Spleen (tissue), 11 donors: ENCODE measurements around the gene C9orf85. TPM values are rescaled to one million over a fixed set of nuclear protein-coding genes. Genes with fewer than 3 reads are reported as not detected.
A peak's percentile ranks its signal among the peaks of the same experiment; 100 is the strongest.

Experiments used
- DNase-seq: peaks from one replicate; pipeline ENCODE4 v3.0.0-alpha.2; 2020
- H3K27ac ChIP-seq, 8 donors: fragments of 200-600 bp; sonication (generic) in 7 of 8; 1 replicate in 4 of 8; 2 replicates in 4 of 8; pipeline versions ENCODE4 v1.5.0 to v1.8.0; 2016 to 2021; ENCODE audit warnings: inconsistent platforms in 4 of 8, mild to moderate bottlenecking in 4 of 8, moderate library complexity in 1 of 8
- H3K27me3 ChIP-seq, 7 donors: fragments of 200-600 bp; sonication (generic) in 6 of 7; replicated peaks in 1 of 7; 1 replicate in 4 of 7; 2 replicates in 3 of 7; pipeline versions ENCODE4 v1.5.0 to v1.8.0; 2016 to 2021; ENCODE audit warnings: inconsistent platforms in 3 of 7, mild to moderate bottlenecking in 1 of 7
- H3K36me3 ChIP-seq, 6 donors: fragments of 200-600 bp; sonication (generic) in 5 of 6; 1 replicate in 4 of 6; 2 replicates in 2 of 6; pipeline versions ENCODE4 v1.5.0 to v1.8.0; 2016 to 2021; ENCODE audit warnings: inconsistent platforms in 2 of 6
- H3K4me1 ChIP-seq, 6 donors: fragments of 200-600 bp; sonication (generic) in 5 of 6; 1 replicate in 3 of 6; 2 replicates in 3 of 6; pipeline versions ENCODE4 v1.5.0 to v1.8.0; 2016 to 2021; ENCODE audit warnings: inconsistent platforms in 3 of 6
- H3K4me3 ChIP-seq, 8 donors: fragments of 200-600 bp; sonication (generic) in 7 of 8; 1 replicate in 4 of 8; 2 replicates in 4 of 8; pipeline versions ENCODE4 v1.5.0 to v1.8.0; 2016 to 2021; ENCODE audit warnings: inconsistent platforms in 4 of 8, mild to moderate bottlenecking in 4 of 8, moderate library complexity in 2 of 8
- H3K9me3 ChIP-seq, 8 donors: fragments of 200-600 bp; sonication (generic) in 7 of 8; 1 replicate in 4 of 8; 2 replicates in 4 of 8; pipeline versions ENCODE4 v1.5.0 to v1.8.0; 2016 to 2021; ENCODE audit warnings: inconsistent platforms in 4 of 8
- CTCF ChIP-seq, 11 experiments: fragments of 200-600 bp in 7 of 11; fragments of 450-650 bp in 4 of 11; sonication (generic) in 4 of 11; IDR thresholded peaks in 8 of 11; conservative IDR thresholded peaks in 3 of 11; 1 replicate in 7 of 11; 2 replicates in 4 of 11; pipeline versions ENCODE4 v1.4.0 to v1.8.0; 2016 to 2021; ENCODE audit warnings: antibody characterized with exemption in 11 of 11, inconsistent platforms in 4 of 11, mild to moderate bottlenecking in 1 of 11
- POLR2A ChIP-seq, 3 donors: fragments of 450-650 bp; IDR thresholded peaks; one replicate each; pipeline ENCODE4 v1.5.1; 2017; ENCODE audit warnings: antibody characterized with exemption in 3 of 3, mild to moderate bottlenecking in 1 of 3
- POLR2AphosphoS5 ChIP-seq, 3 donors: sonication (generic); formaldehyde crosslinking; IDR thresholded peaks; one replicate each; pipeline ENCODE4 v1.5.1; 2017; ENCODE audit warnings: antibody characterized with exemption in 3 of 3
- WGBS, 5 donors: extraction: QIAGEN DNeasy Blood & Tissue Kit in 3 of 5; methylation state at CpG; one replicate each; pipeline versions ENCODE4 v1.1.5 to v1.1.7; 2013 to 2018; 5-methylcytosine and 5-hydroxymethylcytosine counted together
- intact Hi-C: fragments of 100-400 bp; cut with DNase I; formaldehyde crosslinking; loops from one replicate; pipeline ENCODE4 v1.15.0; 2023; ENCODE audit warnings: low total_unique reads
- polyA plus RNA-seq, 3 donors: library from polyadenylated mRNA; stranded (reverse); fragments of 200-250 nt; gene quantifications; one replicate each; pipeline ENCODE4 v1.2.1, GENCODE V29; 2013
- total RNA-seq, 7 donors: library from RNA; depleted of rRNA in 3 of 7; stranded (reverse); fragments of >200 nt in 3 of 7; fragmentation: NEBNext Ultra II Directional in 4 of 7; extraction: Animal tissue kit (Norgen Biotek cat#: 25700) in 4 of 7; gene quantifications; one replicate each; pipeline versions ENCODE4 v1.1.0 to v1.2.1, GENCODE V29; 2016 to 2021
- donor health status: healthy with polysubstance abuse.
- donor health status: DM: no; HTN: no; CAD: no; lungs with moderate emphysema.
- donor health status: DM: no; HTN: no; CAD: no.
- donor health status: Bipolar disorder and iron deficiency.
- donor health status: healthy.
- donor health status: DM: no; HTN: no; CAD: no.
- donor health status: DM: yes; HTN: yes; CAD: no.

Gene C9orf85
- total and polyA plus RNA-seq, 10 donors = 7.1 to 17.8 (median 9.3) TPM

GRCh38 chr9:71885467-71885866, 26.0 kb upstream of the C9orf85 start:
- intact Hi-C loops = no loop called here
- Histone ChIP-seq H3K27ac (peak overlapping the region in 5 of 8 donors; percentile 1 to 43 (median 23)), H3K36me3 (peaks cover 0 to 21% (median 0%) of the 10 kb centered on the region in 6 donors), H3K27me3 (no peaks in the 10 kb centered on the region), H3K9me3 (peaks cover 6 to 46% (median 42%) of the 10 kb centered on the region in 8 donors), H3K4me1 (peaks cover 0 to 45% (median 16%) of the 10 kb centered on the region in 6 donors), H3K4me3 (no peak overlapping the region)
- TF ChIP-seq POLR2A (IDR thresholded peaks at IDR 0.05) = no peak
- TF ChIP-seq CTCF (IDR thresholded peaks at IDR 0.05 in 8 of 11, conservative IDR thresholded peaks at IDR 0.05 in 3 of 11) = no peak
- TF ChIP-seq POLR2AphosphoS5 (IDR thresholded peaks at IDR 0.05) = no peak
- DNase-seq = no peak
- 0 to 4% (median 2%) methylated on average over 2 of the region's 2 CpGs for WGBS, 5 donors

GRCh38 chr9:71886015-71886414, 25.4 kb upstream of the C9orf85 start:
- H3K4me1 ChIP-seq = peaks cover 0 to 45% (median 17%) of the 10 kb centered on the region in 6 donors
- H3K27ac ChIP-seq = peak overlapping the region in 5 of 8 donors; percentile 1 to 43 (median 23)
- H3K36me3 ChIP-seq = peaks cover 0 to 21% (median 0%) of the 10 kb centered on the region in 6 donors
- H3K9me3 ChIP-seq = peaks cover 5 to 40% (median 36%) of the 10 kb centered on the region in 8 donors
- WGBS, 5 donors = 67 to 96% (median 89%) methylated on average over 1 of the region's 1 CpG
- DNase-seq = no peak
- H3K4me3 ChIP-seq = no peak overlapping the region
- intact Hi-C loops = no loop called here
- TF ChIP-seq POLR2AphosphoS5 (IDR thresholded peaks at IDR 0.05) (no peak), POLR2A (IDR thresholded peaks at IDR 0.05) (no peak), CTCF (IDR thresholded peaks at IDR 0.05 in 8 of 11, conservative IDR thresholded peaks at IDR 0.05 in 3 of 11) (no peak)
- no peaks in the 10 kb centered on the region for H3K27me3 ChIP-seq

GRCh38 chr9:71886541-71886940, 24.9 kb upstream of the C9orf85 start:
- no peak for DNase-seq
- H3K27me3 ChIP-seq = no peaks in the 10 kb centered on the region
- peaks cover 2 to 35% (median 31%) of the 10 kb centered on the region in 8 donors for H3K9me3 ChIP-seq
- H3K27ac ChIP-seq = no peak overlapping the region
- TF ChIP-seq POLR2AphosphoS5 (IDR thresholded peaks at IDR 0.05) (no peak), CTCF (IDR thresholded peaks at IDR 0.05 in 8 of 11, conservative IDR thresholded peaks at IDR 0.05 in 3 of 11) (no peak), POLR2A (IDR thresholded peaks at IDR 0.05) (no peak)
- H3K4me3 ChIP-seq = no peak overlapping the region
- H3K4me1 ChIP-seq = peaks cover 0 to 50% (median 17%) of the 10 kb centered on the region in 6 donors
- 77 to 88% (median 86%) methylated on average over 10 of the region's 10 CpGs for WGBS, 5 donors
- peaks cover 0 to 20% (median 0%) of the 10 kb centered on the region in 6 donors for H3K36me3 ChIP-seq
- intact Hi-C loops = no loop called here

GRCh38 chr9:71887362-71887761, 24.1 kb upstream of the C9orf85 start:
- H3K4me3 ChIP-seq = no peak overlapping the region
- no peaks in the 10 kb centered on the region for H3K27me3 ChIP-seq
- no peak overlapping the region for H3K27ac ChIP-seq
- peaks cover 2 to 27% (median 23%) of the 10 kb centered on the region in 8 donors for H3K9me3 ChIP-seq
- 50 to 65% (median 57%) methylated on average over 1 of the region's 1 CpG for WGBS, 5 donors
- peaks cover 0 to 58% (median 17%) of the 10 kb centered on the region in 6 donors for H3K4me1 ChIP-seq
- intact Hi-C loops = no loop called here
- DNase-seq = no peak
- peaks cover 0 to 13% (median 0%) of the 10 kb centered on the region in 6 donors for H3K36me3 ChIP-seq
- TF ChIP-seq CTCF (IDR thresholded peaks at IDR 0.05 in 8 of 11, conservative IDR thresholded peaks at IDR 0.05 in 3 of 11) (no peak), POLR2AphosphoS5 (IDR thresholded peaks at IDR 0.05) (no peak), POLR2A (IDR thresholded peaks at IDR 0.05) (no peak)
